GM19238 (cell line): Measurements from ENCODE around the gene FANCG.

Experiments
- DNase-seq: peaks from one replicate; pipeline ENCODE4 v3.0.0; 2011; ENCODE audit warnings: low spot score; ENCODE audit not compliant: insufficient read length

The FANCG gene

DNA sequence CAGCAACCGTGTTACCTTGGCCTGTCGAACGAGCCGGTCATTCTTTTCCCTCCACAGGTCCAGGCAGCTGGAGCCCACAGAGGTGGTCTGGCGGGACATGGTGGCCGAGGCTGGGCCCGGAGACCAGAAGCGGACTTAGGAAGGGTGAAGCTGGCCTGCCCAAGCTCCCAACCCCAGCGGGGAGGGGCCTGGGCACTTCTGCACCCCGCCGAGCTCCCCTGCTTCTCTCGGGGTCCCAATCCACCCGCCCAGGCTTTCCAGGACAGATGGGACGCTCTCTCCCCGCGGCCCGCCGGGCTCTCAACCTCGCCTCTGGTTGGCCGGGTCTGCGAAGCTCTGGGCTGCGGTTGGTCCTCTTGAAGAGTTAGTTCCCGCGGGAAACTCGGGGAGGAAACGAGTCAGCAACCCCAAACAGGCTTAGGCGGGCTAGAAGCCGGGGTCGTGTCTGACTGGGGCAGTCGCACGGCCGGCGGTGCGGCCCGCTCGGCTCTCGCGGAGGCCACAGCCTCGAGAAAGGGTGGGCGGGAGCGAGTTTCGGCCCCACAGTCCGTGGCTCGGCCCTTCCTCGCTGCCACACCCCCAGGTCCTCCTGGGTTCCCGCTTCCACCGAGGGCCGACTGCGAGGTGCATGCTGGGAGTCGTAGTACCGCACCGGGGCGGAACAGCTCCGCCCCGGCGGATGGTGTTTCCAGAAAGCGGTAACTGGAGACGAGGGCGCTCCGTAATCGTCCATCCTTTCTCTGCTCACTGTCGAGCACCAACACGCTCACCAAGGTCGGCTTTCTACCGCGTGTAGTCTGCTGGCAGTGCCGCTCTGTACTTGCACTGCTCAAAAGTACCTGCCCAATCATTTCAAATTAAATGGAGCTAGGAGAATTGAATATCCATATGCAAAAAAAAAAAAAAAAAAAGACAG is at the start of gene FANCG:
Gene FANCG, minus strand, starts transcription at position 517 of the 916 bp plus-strand sequence. Its CDS starts 418 bp downstream, at position 99.
- peak; percentile 87 for DNase-seq

DNA sequence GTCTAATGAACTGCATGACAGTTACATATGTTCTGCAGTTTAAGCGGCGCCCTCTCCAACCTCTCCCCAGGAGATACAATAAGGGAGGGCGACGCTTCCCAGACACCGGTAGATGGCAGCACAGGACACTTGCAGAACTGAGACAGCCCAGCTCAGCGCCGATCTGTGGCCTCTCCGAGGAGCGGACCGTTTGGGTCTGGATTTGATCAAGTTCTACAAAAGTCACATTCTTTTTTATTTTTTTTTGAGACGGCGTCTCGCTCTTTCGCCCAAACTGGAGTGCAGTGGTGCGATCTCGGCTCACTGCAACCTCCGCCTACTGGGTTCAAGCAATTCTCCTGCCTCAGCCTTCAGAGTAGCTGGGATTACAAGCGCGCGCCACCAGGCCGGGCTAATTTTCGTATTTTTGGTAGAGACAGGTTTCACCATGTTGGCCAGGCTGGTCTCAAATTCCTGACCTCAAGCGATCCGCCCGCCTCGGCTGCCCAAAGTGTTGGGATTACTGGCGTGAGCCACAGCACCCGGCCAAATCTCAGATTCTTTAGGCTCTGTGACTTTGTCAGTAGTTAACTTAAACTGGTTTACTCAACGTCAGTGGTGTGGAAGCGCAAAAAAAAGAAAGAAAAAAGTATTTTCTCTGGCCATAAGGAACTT is 37.3 kb upstream of the FANCG start:
- DNase-seq: peak; percentile 71

DNA sequence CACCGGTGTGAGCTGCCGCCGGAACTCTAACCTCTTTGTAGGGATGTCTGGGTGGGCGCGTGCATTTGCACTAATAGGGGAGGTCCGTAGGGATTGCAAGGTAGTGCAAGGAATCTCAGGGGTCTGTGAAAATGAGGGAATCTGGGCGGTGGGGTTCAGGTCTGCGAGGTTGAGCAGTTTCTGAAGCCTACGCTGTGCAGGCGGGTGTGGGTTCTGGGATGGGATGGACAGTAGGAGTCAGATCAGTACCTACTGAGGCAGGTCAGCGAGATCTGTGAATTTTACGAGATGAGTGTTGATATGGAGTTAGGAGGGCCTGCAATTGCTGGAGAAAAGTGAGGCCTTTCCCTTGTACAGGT is 36.8 kb upstream of the FANCG start:
- DNase-seq: no peak

DNA sequence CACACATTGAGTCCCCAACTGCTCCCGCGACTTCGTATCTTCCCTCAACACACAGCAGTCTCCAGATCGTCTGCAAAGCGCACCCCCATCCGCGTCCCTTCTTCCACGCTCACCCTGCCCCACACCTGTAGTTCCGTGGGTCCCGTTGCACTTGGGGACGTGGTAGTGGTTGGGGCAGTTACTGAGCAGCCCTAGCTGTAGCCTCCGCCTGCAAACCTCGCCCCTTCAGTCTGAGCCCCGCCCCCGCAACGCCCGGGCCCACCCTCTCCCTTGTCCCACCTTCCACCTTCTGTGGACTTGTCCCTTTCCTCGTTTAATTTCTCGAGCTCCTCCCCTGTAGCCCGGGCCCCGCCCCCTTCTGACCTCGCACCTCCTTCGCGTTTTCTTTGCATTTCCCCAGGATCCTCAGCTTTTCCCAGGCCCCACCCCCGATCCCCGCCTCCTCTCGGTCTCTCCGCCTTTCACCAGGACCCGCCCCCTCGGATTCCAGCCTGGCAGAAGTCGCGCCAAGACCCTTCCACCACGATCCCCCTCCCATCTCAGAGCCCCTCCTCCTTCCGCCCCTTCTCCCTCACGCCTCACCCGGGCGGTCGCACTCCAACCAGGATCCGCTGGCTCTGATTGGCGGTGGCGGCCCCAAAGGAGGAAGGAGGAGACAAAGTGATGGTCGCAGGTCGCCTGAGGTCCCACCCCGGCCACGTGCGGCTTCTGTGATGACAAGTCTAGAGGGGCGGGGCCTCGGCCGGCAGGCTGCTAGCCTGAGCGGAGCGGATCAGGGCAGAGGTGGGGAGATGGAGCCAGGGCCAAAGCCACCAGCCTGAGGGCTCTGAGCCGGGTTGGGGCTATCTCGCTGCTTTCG is 36.2 kb upstream of the FANCG start, which contains the start of gene ATOSB:
Gene ATOSB, minus strand, starts transcription at position 183 of the 859 bp plus-strand sequence. CDS start 7,588 bp downstream, outside the sequence.
- DNase-seq: peak; percentile 89

DNA sequence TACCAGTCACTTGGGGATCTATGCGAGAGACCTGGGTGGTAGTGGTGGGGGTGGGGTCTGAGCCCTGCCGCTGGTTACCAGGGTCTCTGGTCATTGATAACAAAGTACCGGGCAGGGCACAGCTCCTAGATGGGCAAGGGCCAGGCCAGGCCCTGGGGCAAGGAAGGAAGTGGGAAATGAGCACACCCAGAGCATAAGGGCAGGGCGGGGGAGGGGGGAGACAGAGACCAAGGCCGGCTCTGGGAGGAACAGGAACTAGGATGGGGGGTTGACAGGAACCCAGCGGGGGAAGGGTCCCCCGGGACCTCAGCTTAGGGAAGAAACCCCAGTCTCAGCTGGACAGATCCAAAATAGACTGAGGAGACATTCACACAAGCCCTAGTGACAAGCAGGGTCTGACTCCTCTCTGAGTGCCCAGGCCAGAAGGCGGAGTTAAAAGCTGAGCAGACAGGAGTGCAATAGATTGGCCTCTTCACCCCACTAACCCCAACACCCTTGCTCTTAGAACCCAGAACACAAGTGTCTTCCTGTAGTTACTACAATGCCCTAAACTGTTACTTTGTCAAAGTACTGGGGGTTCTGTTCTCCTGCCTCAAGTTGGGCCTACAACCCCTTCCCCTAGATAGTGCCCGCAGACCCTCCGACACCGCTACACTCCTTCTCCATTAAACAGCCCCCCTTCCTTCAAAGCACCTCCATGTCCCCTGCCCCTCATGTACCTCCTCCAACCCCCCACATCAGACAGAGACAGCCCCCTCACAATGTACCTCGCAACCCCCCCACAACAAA is 35.3 kb upstream of the FANCG start:
- no peak for DNase-seq

DNA sequence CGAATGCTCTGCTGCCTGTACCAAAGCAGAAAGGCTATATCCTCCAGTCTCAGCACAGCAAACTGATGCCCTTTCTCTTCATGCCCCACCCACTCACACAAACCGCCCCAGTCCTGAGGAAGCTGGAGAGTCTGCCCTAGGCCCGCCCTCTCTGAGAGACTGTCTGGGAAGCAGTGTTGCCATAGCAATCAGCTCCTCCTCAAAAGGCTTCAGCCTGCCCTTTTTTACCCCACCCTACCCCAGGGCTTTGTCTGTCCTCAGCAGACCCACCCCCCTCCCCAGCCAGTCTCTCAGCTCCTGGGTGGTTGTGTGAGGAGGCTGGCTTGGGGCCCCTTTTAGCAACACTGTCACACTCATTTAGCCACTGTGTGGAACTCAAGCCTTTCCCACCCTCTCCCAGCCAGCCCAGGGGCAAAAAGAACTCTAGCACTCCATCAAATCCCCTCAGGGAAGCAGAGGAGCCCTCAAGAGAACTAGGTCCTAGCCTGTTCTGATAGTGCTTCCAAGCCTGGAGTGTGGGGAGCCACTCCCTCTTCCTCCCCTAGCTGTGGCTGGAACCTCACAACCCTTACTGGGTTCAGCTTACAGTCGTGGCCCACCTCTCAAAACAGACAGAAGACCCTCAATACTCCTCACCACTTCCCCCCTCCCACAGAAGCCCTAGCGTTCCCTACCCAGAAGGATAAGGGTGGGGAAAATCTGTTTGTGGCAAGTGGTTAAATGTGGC is 34.5 kb upstream of the FANCG start:
- peak; percentile 33 for DNase-seq

DNA sequence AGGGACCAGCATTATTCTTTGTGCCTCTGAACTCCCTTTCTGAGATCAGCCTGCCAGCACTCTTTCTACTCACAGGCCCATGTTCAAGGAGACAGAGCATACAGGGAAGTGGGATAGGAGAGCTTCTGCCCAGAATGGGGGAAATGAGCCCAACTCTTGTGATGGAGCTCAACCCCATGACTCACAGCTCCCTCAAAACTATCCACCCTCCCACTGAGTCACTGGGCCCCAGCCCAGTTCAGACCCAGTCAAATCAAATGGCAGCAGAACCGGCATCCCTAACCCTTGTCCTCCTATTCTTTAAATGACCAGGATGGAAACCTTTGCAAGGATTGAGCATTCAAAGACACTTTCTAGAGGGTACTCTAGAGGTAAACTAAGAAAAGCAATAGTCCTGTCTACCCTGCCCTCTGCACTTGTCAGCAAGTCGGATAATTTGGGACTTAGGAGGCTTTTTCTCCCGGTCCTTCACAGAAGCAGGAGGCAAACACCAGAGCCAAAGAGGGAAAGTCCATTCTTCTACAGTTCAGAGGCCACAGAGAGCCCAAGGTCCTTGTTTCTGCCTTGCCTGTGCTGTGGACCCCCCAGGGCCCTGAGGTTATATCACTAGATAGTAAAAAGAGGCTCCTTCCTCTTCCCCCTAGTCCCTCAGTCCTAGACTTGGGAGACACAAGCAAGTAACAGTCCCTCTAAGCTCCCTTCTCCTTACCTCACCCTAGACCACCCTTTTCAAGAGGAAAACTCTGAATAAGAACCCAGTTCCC is 32.7 kb upstream of the FANCG start:
- DNase-seq: no peak

DNA sequence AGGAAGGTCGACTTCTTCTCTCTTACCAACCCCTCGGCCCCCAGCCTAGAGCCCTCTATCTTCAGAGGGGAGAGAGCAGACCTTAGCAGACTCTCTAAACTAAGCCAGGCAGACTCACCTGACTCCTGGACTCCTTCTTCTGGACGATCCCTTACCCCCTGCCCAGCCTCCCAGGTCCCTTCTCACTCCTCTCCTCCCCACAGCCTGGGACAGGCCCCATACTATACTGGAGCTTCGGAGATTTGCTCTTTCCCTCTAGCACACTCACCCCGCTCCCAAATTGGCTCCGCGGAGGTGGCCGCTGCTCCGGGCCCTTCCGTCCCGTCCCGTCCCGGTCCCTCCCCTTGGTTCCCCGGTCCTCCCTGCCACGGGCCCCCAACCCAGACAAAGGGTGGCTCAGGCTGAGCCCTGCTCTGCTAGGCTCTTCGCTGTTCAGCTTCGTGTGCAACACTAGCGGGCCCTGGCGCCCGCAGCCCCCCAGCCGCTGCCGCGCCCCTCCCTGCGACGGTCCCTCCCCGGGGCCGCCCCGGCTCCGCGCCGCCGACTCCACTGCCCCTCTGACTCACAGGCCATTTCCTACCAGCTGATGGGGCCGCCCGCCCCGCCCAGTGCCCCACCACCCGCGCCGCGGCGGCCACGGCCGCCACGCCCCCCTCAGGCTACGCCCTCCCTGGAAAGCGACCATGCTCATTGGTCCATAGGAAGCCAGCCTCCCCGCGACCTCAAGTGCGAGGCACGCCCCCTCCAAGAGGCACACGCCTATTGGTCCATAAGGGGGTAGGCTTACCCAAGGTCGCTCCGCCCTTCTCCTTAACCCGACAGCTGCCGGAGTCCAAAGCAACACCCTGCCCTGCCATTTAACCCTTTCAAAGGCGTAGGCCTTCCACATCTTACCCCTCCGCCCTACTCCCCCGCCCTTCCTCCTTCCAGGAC is 31.5 kb upstream of the FANCG start:
- DNase-seq: peak; percentile 94

DNA sequence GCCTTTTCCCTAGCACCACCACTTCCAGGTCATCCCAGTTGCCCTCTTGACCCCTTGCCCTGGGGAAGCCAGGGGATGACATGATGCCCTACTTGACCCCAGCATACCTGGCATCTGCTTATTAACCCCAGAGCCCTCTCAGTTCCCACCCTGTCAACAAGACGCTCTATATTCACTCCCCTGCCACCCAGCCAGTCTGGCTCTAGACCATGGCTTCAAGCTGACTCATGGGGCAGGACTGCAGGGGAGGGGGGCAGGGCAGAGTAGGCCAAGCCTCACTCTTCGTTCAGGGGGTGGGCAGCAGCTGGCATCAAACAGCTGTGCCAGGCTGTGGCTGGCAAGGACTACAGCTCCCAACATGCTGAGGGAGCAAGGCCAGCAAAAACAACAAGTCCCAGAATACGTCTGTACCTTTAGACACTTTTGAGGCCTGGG is 30.6 kb upstream of the FANCG start:
- DNase-seq: no peak

DNA sequence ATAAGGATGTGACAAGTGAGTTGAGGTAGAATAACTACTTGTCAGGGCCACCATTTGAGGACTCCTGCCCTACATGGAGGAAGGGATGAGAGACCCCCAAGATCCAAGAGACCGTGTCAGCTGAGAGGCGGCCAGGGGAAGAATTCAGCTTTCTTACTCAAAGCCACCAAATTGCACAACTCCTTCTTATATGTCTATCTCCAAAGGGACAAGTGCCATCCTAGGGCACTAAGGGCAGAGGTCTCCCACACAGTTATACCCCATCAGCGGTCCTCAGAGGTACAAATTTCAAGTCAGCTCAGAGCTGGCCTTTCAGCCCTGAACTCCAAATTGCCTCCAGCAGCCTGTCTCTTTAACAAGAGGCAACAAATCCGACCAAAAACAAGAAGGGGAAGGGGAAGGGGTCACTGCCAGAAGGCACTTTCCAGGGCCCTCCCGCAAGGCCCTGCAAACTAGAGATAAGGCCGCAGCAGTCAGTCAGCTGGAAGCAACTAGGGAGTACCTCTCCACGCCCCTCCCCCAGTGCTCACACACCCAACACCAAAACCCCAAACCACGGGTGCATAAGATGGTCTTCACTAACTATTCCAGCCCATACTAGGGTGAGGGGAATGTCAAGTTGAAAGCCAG is 29.3 kb upstream of the FANCG start:
- DNase-seq: no peak

DNA sequence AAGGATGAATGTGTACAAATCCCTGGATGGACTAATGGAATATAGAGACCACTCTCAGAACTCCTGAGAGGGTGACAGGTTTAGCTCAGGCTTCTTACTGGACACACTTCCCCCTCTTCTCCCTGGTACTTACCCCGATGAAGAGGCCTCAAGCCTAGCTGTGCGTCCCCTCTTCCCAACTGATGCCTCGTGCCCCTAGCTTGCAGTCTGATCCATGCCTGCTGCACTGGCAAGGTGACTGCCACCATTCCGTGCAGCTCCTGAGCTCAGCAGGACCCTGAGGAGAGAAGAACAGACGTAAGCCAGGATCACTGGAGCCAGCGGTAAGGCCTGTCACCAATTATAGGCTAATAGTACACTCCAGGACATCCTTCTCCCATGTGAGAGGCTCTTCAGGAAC is 28.7 kb upstream of the FANCG start:
- no peak for DNase-seq

DNA sequence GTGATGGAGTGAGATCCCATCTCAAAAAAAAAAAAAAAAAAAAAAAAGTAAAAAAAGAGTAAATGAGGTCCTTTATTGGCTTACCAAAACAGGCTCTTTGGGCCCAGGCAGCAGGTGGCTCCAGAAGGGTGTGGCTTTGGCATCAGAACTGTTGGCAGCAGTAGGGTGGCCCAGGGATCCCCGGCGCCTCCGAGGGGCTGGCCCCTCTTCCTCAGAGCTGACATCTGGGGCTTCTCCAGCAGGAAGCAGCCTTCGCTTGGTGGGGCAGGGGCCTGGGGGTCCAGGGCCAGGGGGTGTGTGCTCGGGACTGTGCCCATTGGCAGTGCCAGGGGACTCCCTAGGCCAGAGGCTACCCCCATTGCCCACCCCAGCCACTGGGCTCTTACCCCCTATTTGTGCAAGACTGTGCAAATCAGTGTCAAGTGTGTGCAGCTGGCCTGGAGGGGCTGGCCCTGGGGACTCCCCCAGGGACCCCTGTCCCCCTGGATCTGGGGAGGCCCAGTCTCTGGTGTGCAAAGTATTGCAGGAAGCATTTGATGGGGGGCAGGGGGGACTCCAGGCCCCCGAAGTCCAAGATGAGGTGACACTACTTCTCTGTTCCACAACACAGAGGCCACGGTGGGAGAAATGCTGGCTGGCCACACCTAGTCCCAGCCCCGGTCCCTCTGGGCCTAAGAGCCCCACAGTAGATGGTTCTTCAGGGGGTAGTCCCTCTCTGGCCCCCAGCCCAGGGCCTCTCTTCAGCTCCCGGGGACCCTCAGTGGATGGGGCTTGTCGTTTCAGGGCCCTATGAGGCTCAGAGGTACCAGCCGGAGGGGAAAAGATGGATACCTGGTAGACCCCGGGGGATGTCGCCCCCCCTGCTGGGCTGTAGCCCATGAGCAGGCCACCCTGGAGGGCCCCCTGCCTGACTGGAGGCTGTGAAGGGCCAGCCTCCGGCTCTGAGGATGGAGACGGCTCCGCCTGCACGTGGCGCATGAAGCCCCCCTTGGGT is 27.9 kb upstream of the FANCG start:
- no peak for DNase-seq

DNA sequence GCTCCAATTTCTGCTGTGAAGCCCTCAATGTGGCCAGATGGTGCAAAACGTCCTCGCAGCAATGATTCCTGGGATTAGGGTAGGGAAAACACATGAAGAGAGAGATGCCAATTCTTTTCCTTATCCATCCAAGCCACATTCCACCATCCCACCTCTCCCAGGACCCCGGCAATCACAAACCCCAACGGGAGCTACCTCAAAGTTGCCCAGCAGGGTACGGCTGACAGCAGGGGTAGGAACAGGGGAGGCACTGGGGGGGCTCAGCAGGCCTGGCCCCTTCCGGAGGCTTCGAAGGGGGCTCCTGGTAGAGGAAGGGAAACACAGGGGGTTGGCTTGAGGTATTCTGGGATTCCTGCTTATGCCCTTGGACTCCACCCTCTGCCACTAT is 26.6 kb upstream of the FANCG start:
- DNase-seq: no peak

DNA sequence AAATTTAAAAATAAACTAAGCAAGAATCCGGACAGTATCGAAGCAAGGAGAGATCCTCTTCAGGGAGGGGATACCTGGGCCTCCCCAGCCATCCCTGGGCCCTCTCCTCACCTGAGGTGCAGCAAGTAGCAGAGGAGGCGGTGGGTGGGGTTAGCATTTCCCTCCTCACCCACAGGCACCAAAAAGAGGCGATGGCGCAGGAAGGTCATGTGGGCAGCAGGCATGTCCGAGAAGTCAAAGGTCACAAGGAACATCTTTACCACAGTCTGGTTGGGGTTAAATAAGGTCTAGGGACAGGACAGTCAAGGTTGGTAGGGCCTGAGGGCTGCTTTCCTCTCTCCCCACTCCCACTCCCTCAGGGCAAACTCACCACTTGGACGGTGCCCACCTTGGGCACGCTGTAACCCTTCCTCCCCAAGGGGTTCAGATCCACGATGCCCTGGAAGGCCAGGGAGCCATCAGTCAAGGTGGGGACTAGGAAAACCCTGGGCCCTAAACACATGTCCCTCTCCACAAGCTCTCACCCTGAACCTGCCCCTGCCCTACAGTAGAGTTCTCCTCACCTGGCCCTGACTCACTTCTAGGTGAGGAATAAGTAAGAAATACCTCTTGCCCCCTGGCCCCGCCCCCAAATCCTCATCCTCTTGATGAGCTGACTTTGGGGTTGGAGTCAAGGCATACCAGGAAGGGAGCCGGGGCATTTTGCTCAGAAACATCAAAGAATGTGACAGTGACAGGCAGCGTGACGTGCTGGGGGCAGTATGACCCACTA is 26.0 kb upstream of the FANCG start:
- no peak for DNase-seq

DNA sequence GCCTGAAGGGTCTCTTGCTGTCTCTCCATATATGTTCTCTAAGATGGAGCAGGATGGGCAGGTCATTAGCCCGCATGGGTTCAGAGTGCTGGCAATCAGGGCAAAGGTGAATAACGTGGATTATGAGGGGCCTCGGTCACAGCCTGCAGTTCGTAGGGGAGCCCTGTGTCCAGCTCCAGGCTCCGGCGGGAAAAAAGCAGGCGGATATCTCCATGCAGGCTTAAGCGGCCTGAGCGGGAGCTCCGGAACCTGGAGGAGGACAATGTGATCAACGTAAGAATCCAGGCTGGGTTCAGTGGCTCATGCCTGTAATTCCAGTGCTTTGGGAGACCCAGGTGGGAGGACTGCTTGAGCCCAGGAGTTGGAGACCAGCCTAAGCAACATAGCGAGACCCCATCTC is 25.4 kb upstream of the FANCG start:
- DNase-seq: no peak

DNA sequence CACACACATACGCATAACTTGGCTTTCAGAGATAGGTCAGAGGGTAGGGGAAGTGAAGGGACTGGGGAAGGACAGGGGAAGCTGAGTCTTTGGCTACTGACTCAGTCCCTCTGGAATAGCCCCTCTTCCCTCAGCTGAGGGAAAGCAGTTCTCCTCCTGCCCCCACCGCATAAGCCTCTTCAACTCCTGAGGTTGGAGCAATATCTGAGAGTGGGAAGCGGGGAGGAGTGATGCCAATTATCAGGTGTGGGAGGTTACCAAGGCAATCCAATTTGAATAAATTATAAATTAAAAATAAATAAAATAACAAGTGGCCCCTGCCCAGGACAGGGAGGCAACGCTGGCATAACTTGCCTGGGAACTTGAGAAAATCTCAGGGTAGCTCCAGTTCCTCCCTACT is 24.8 kb upstream of the FANCG start:
- DNase-seq: no peak
